SK-N-MC (cell line): Measurements from ENCODE around the gene IGFL1.

Experiments used
- EZH2 ChIP-seq: fragments of 200-600 bp; sonication (generic); IDR thresholded peaks from one replicate; pipeline ENCODE4 v1.6.1; 2017; ENCODE audit warnings: antibody characterized with exemption
- POLR2AphosphoS5 ChIP-seq: IDR thresholded peaks from 2 replicates; pipeline ENCODE4 v1.6.1; 2012; ENCODE audit warnings: mild to moderate bottlenecking, low read depth, low read length, borderline replicate concordance

DNA sequence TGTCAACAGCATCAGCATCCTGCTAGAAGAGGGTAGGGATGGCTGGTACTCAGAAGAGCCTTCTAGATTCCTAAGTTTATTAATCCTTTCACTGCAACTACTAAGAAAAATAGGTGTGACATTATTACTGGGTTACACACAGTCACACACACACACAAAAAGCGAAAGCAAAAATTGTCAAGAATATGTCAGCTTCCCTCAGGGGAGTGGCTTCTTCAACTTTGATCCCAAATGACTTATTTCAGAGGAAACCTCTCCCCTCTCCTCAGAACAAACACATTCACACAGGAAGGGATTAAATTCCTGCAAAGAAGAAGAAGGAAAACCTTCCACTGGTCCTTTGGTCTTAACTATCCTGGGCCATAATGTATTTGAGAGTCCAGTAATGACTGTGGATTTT lies 20.1 kb upstream of the IGFL1 start:
- TF ChIP-seq POLR2AphosphoS5 (no peak), EZH2 (no peak)
